Fibroblast of peridontal ligament (primary cell): ENCODE measurements around the gene ARHGEF28.

Source experiments
- DNase-seq: peaks from one replicate; pipeline ENCODE4 v3.0.0-alpha.2; 2010; ENCODE audit errors: extremely low read depth

The ARHGEF28 gene

GRCh38 chr5:73654171-73654811 lies 28.3 kb downstream of the ARHGEF28 start:
- DNase-seq: no peak

GRCh38 chr5:73654819-73655318 lies 28.9 kb downstream of the ARHGEF28 start:
- DNase-seq: no peak

DNA sequence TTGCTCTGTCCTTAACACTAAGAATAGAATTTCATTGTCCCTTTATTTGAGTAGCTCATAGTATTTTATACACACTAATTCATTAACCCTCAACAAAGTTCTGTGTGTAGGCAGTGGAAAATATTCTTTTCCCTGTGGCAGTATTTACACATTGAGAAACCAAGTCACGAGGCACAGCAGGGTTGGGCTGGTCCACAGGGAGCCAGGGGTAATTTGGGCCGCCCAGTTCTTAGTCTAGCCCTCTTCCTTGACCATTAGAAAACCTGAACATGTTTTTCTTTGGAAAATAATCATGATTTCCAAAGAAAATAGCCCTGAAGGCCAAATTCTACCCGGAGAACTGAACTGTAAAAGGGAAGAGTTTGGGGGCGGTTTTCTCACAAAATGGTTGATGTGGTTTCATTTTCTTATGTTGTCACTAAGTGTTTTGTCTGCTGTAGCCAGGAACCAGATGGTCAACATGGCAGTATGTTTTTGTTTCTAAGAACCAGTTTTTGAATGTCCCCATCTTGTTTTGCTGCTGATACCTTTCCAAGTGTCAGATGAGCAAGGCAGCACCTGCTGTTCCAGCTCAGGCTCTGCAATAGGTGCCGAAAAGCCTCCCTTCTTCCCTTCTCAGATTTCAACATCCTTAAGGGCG lies 29.6 kb downstream of the ARHGEF28 start:
- DNase-seq: no peak

DNA sequence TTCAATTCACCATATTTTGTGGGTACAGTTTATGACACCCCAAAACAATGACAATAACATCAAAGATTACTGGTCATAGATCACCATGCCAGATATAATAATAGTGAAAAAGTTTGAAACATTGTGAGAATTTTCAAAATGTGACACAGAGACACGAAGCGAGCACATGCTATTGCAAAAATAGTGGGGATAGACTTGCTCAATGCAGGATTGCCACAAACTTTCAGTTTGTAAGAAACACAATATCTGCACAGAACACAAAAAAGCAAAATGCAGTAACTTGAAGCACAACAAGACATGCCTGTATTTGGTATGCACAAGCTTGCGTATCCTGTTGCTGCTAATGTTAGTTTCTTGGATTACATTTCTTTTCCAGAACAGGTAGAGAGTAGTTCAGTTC lies 35.8 kb downstream of the ARHGEF28 start:
- DNase-seq: no peak

DNA sequence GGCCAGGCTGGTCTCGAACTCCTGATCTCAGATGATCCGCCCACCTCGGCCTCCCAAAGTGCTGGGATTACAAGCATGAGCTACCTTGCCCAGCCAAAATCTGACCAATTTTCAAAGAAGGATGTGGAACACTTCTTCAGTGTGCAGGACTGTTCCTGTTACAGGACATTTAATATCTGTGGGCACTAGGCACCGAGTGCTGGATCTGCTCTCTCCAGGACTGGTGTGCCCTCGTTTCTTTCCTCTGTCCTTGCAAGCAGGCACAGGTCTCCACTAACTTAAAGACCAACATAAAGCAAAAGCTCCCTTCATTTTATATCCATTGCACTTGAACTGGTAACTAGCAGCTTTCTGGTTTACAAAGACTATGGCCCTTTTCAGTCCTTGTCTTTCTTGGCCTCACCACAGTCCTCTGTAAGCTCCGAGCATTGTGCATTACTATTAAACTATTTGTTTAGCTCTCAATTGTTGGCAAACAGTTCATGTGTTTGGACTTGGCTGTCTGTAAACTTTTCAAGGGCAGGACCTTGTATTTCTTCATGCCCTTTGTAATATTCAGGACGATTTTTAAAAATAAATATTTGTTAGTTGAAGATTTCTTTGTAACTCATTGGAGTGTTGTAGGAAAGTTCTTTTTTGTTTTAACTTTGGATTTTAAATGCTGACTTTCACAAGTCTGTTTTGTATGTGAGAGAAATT lies 37.3 kb downstream of the ARHGEF28 start:
- DNase-seq: no peak

GRCh38 chr5:73663860-73664240 lies 37.9 kb downstream of the ARHGEF28 start:
- DNase-seq: no peak

DNA sequence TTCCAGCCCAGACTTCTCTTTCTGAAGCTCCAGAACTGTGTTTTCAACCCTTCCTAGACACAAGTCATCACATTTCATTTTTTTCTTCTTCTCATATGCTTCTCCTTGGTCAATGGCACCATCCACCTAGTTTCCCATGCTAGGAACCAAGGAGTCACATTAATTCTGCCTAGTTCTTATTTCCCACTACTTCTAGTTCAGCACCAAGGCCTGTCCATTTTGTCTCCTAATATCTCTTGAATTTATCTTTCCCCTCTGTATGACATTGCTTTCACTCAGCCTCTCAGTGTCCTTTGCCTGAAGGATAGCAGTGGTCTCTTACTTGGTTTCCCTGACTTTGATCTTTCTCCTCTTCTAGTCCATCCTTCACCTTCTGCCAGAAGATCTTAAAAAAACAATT lies 38.8 kb downstream of the ARHGEF28 start:
- DNase-seq: no peak

DNA sequence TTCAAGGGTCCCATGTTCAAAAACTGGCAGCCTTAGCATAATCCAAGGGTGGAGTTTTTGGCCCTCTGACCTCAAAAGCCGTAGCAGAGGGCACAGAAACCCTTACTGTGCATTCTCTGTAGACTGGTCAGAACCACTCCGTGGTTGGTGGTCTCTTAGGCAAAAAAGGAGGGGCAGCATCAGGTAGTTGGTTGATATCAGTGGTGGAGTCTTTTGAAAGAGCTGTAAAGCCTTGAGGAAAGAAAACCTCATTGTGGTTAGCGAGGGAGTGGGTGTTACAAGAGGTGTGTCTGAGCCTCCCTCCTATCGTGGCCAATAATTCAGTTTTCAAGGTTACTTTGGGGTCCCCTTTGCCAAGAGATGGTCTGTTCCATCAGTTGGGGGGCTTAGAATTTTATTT lies 40.9 kb downstream of the ARHGEF28 start:
- no peak for DNase-seq

DNA sequence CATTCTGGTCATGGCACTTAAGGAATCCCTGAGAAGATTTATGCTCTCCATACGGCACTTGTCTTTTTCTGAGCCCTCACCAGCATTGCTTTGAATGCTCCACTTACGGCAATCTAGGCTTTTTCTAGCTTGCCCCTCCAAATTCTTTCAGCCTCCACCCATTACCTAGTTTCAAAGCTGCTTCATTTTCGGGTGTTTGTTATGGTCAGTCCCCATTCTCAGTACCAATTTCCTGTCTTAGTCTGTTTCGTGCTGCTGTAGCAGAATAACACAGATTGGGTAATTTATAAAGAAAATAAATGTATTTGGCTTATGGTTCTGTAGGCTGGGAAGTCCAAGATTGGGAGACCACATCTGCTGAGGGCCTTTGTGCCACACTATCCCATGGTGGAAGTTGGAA lies 42.0 kb downstream of the ARHGEF28 start:
- DNase-seq: no peak

DNA sequence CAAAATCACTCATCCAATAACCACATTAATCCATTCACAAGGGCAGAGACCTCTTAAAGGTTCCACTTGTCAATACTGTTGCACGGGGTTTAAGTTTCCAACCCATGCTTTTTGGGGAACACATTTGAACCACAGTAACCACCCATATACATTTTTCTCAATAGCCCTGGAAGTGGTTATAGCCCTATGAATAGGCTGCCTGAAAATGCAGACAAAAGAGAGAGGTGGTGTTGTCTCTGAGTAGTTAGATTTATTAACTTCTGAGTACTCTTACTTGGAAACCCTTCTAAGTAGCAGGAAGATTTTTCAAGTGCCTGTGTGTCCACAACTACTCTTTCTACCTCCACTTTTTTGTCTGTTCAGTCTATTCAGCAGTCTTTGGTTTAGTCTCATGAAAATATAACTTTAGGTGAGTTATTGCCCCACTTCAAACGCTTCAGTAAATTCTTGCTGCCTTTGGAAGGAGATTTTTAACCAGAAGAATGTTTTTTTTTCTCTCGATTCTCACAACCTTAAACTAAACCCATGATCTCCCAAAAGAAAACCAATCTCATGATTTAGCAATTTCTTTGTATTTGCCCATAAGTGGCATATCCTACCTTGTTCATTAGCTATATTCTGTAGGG lies 42.6 kb downstream of the ARHGEF28 start:
- no peak for DNase-seq

DNA sequence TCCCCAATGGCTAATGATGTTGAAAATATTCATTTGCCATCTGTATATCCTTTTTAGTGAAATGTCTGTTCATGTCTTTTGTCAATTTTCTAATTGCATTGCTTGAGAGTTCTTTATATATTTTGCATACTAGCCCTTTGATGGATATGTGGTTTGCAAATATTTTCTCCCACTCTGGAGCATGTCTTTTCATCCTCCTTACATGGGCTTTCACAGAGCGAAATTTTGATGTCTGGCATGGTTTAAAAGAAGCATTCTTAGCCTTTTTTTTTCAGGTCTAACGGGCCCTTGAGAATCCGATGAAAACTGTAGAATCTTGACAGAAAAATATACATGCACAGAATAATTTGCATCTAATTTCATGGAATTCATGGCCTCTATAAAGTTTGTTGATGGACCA lies 44.7 kb downstream of the ARHGEF28 start:
- DNase-seq: no peak

DNA sequence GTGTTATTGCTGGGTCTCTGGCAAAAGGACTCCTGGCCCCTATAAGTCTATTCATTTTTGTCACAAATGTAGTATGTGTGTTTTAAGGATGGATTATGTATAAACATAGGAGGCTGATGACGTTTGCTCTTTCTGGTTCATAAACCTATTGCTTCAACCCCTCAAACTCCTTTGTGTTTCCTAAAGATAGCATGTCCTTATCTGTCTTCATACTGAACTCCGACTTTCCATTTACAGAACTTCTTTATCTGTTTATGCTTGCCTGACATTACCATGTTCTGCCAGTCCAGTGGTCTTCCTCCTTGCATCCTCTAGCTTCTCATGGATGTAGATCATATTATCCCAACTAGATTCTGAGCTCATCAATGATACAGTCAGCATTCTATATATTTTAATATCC lies 46.1 kb downstream of the ARHGEF28 start:
- DNase-seq: no peak

GRCh38 chr5:73673161-73673591 lies 47.2 kb downstream of the ARHGEF28 start:
- peak; percentile 94 for DNase-seq

DNA sequence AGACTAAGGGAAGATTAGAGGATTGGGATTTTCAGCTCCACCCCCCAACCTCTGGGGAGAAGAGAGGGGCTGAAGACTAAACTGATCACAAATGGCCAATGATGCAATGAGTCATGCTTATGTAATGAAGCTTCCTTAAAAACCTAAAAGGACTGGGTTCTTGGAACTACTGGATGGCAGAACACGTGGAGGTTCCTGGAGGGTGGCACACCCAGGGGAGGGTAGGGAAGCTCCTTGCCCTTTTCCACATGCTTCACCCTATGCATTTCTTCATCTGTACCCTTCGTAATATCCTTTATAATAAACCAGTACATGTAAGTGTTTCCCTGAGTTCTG lies 48.6 kb downstream of the ARHGEF28 start:
- DNase-seq: peak; percentile 55

- DNase-seq: no peak
Measured at GRCh38 chr5:73678322-73678740, 52.3 kb downstream of the ARHGEF28 start.

- DNase-seq: no peak
Measured at GRCh38 chr5:73678807-73679206, 52.8 kb downstream of the ARHGEF28 start.

DNA sequence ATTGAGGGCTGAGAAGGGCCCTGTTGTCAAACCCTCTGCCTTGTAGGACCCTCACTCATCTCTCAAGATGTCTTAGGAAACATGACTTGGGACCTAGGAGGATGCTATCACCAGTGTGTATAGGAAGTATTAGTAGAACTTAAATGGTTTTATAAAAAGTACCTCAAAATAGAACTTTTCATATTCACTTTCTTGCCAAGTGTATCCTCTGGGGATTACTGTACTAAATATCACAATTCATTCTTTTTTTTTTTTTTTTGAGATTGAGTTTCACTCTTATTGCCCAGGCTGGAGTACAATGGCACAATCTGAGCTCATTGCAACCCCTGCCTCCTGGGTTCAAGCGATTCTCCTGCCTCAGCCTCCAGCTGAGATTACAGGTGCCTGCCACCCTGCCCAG lies 56.2 kb downstream of the ARHGEF28 start:
- DNase-seq: peak; percentile 70

DNA sequence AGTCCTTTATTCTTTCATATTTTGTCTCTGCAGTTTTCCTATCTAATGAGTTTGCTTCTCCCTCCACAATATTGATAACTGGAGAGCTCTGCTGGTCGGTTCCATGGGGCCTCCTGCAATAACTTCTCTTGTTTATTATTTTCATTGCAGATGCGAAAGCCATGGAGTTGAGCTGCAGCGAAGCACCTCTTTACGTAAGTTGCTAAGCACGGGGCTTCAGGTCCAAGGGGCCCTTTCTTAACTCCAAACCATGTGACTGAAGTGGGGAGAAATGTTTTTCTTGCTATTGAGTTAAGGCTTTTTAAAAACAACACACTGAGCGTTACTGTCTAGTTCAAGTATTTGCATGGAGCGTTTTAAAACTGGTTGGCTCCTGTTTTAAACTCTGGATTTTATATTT lies 58.7 kb downstream of the ARHGEF28 start:
- no peak for DNase-seq

DNA sequence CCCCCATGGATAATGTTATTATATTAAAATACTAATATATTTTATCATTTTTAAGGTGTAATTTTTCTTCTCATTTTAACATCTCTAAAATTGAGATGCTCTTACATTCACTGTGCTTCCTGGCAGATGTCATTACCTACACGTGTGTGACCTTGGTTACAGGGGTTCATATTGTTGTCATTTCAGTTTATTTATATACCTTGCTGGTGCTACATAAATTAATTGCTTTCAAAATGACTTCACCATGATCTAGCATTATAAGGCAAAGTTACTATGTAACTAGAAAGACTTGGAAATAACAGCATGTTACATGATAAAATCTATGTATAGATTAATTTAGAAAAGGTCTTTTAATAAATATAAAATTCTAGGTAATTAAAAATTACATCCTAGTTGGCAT lies 60.9 kb downstream of the ARHGEF28 start:
- DNase-seq: no peak

- DNase-seq: no peak
Measured at GRCh38 chr5:73687357-73687756, 61.4 kb downstream of the ARHGEF28 start.

DNA sequence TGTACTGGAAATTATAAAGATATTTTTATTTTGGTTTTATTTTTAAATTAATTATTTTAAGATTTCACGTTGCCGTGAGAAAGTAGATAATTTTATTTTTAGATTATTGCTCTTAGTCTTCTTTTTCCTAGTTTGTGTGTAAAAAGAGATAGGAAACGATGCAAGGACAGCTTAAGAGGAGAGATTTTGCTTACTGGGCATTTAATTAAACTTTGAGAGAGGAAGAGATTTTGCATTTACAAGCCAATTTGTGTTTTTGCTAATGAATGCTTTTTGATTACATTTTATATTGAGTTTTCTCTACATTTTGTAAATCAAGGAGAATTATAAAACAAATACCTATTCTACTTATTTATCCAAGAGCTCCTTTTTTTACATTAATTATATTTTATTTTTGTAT lies 64.0 kb downstream of the ARHGEF28 start:
- DNase-seq: no peak

GRCh38 chr5:73691302-73692080 lies 65.5 kb downstream of the ARHGEF28 start:
- no peak for DNase-seq
